Neuronal stem cell (in vitro differentiated cells): ENCODE data around the gene TMEM45A.

Experiments used
- DNase-seq: peaks from one replicate; pipeline ENCODE4 v3.0.0-alpha.2; 2013; ENCODE audit warnings: low spot score
- H2AFZ ChIP-seq: one replicate; pipeline ENCODE4 v1.6.1; 2013; ENCODE audit warnings: mild to moderate bottlenecking, low read length, inconsistent platforms
- H2AK5ac ChIP-seq: 2 replicates; pipeline ENCODE4 v1.6.1; 2013; ENCODE audit warnings: low read depth, mild to moderate bottlenecking, inconsistent platforms, low read length, moderate library complexity, mixed read lengths
- H2BK120ac ChIP-seq: 2 replicates; pipeline ENCODE4 v1.6.1; 2013; ENCODE audit warnings: low read depth, mild to moderate bottlenecking, inconsistent platforms, low read length, moderate library complexity, mixed read lengths
- H2BK12ac ChIP-seq: one replicate; pipeline ENCODE4 v1.6.1; 2013; ENCODE audit warnings: low read length, inconsistent platforms
- H2BK15ac ChIP-seq: 2 replicates; pipeline ENCODE4 v1.6.1; 2013; ENCODE audit warnings: mild to moderate bottlenecking, low read length, inconsistent platforms, mixed read lengths
- H2BK5ac ChIP-seq: one replicate; pipeline ENCODE4 v1.6.1; 2013; ENCODE audit warnings: inconsistent platforms, mild to moderate bottlenecking, low read length, moderate library complexity
- H3K14ac ChIP-seq: one replicate; pipeline ENCODE4 v1.6.1; 2013; ENCODE audit warnings: low read length, inconsistent platforms
- H3K18ac ChIP-seq: 2 replicates; pipeline ENCODE4 v1.6.1; 2013; ENCODE audit warnings: low read length, inconsistent platforms
- H3K23ac ChIP-seq: 2 replicates; pipeline ENCODE4 v1.6.1; 2013; ENCODE audit warnings: low read depth, mild to moderate bottlenecking, mixed read lengths, low read length, inconsistent platforms; ENCODE audit not compliant: poor library complexity
- H3K27ac ChIP-seq: replicated peaks from 3 replicates; pipeline ENCODE4 v1.5.1; 2013; ENCODE audit warnings: low read length, inconsistent platforms
- H3K27me3 ChIP-seq, 3 experiments: 2 replicates each; pipeline ENCODE4 v1.6.1; 2013; ENCODE audit warnings: low read length in 3 of 3, mild to moderate bottlenecking in 2 of 3, inconsistent platforms in 1 of 3, low read depth in 1 of 3, mixed read lengths in 1 of 3, moderate library complexity in 1 of 3; ENCODE audit not compliant: control insufficient read depth in 3 of 3, insufficient read depth in 3 of 3
- H3K36me3 ChIP-seq, 2 donors: replicated peaks in 1 of 2; 2 replicates each; pipeline ENCODE4 v1.6.1; 2013; ENCODE audit warnings: low read length in 2 of 2; ENCODE audit not compliant: control insufficient read depth in 2 of 2, insufficient read depth in 2 of 2
- H3K4ac ChIP-seq: 2 replicates; pipeline ENCODE4 v1.6.1; 2013; ENCODE audit warnings: inconsistent platforms, mild to moderate bottlenecking, low read length, moderate library complexity
- H3K4me1 ChIP-seq, 2 donors: 1 replicate in 1 of 2; 2 replicates in 1 of 2; pipeline ENCODE4 v1.6.1; 2013; ENCODE audit warnings: low read length in 2 of 2, low read depth in 1 of 2; ENCODE audit not compliant: control insufficient read depth in 2 of 2, insufficient read depth in 1 of 2
- H3K4me2 ChIP-seq: one replicate; pipeline ENCODE4 v1.6.1; 2013; ENCODE audit warnings: mild to moderate bottlenecking, low read length, inconsistent platforms; ENCODE audit not compliant: insufficient read depth, poor library complexity, severe bottlenecking
- H3K4me3 ChIP-seq, 2 donors: 2 replicates each; pipeline ENCODE4 v1.5.1; 2013; ENCODE audit warnings: low read length in 2 of 2, mild to moderate bottlenecking in 2 of 2, inconsistent platforms in 1 of 2, moderate library complexity in 1 of 2
- H3K79me1 ChIP-seq: one replicate; pipeline ENCODE4 v1.6.1; 2013; ENCODE audit warnings: low read depth, mild to moderate bottlenecking, inconsistent platforms, low read length, moderate library complexity
- H3K9ac ChIP-seq: one replicate; pipeline ENCODE4 v1.6.1; 2013; ENCODE audit warnings: mild to moderate bottlenecking, low read depth, low read length, inconsistent platforms; ENCODE audit not compliant: poor library complexity
- H3K9me3 ChIP-seq, 2 donors: replicated peaks in 1 of 2; 2 replicates each; pipeline versions ENCODE3 to v1.6.1; 2013; ENCODE audit warnings: low read length in 2 of 2, mild to moderate bottlenecking in 2 of 2, inconsistent platforms in 1 of 2, low read depth in 1 of 2, mixed read lengths in 1 of 2, moderate library complexity in 1 of 2; ENCODE audit not compliant: control insufficient read depth in 2 of 2, insufficient read depth in 1 of 2
- H4K8ac ChIP-seq: one replicate; pipeline ENCODE4 v1.6.1; 2013; ENCODE audit warnings: low read depth, mild to moderate bottlenecking, inconsistent platforms, low read length, moderate library complexity
- H4K91ac ChIP-seq: one replicate; pipeline ENCODE4 v1.6.1; 2013; ENCODE audit warnings: low read length, low read depth, mild to moderate bottlenecking, inconsistent platforms; ENCODE audit not compliant: poor library complexity
- WGBS, 2 donors: extraction: QIAGEN DNeasy Blood & Tissue Kit; methylation state at CpG; one replicate each; pipeline ENCODE4 v1.1.7; 2013; ENCODE audit warnings: missing lambda C conversion rate in 2 of 2, mixed read lengths in 1 of 2; ENCODE audit not compliant: insufficient read length in 2 of 2, insufficient replicate concordance in 1 of 2; ENCODE audit errors: extremely low coverage in 2 of 2; 5-methylcytosine and 5-hydroxymethylcytosine counted together

TMEM45A gene

DNA sequence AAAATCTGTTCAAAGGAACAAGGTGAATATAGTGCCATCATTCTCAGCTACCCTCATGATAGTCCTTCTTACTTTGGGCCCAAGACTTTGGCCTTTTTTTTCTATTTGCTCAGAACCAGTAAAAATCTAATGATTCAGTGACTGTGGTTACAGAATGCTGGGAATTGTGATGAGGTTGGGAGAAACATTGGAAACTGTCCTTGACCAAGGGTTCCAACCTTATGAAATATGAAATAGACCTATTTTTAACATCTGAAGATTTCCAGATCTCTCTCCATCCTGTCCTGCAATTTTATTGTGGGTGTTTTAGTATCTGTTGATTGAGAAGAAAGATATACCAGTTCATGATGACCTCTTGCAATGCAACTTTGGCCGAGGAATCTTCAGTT, 34.9 kb downstream of the TMEM45A start:
- H4K91ac ChIP-seq, result no peak overlapping the region
- no peak overlapping the region for H3K4me2 ChIP-seq
- H3K4me1 ChIP-seq, result no peaks in the 10 kb centered on the region
- no peak for DNase-seq
- H3K4ac ChIP-seq, result no peak overlapping the region
- no peaks in the 10 kb centered on the region for H3K36me3 ChIP-seq
- no peak overlapping the region for H3K18ac ChIP-seq
- no peak overlapping the region for H2BK12ac ChIP-seq
- H2BK5ac ChIP-seq, result no peak overlapping the region
- H3K9ac ChIP-seq, result no peak overlapping the region
- H3K27me3 ChIP-seq, result peaks cover 0 to 1% (median 0%) of the 10 kb centered on the region in 3 experiments
- WGBS, 2 donors, result no CpG with 5 or more reads among the region's 1 CpG
- H2AK5ac ChIP-seq, result no peak overlapping the region
- H3K23ac ChIP-seq, result no peak overlapping the region
- H3K14ac ChIP-seq, result no peak overlapping the region
- no peak overlapping the region for H2BK120ac ChIP-seq
- no peak overlapping the region for H4K8ac ChIP-seq
- no peak overlapping the region for H2BK15ac ChIP-seq
- no peak overlapping the region for H3K27ac ChIP-seq
- no peaks in the 10 kb centered on the region for H3K79me1 ChIP-seq
- H2AFZ ChIP-seq, result no peak overlapping the region
- H3K9me3 ChIP-seq, result no peaks in the 10 kb centered on the region
- H3K4me3 ChIP-seq, result no peak overlapping the region

DNA sequence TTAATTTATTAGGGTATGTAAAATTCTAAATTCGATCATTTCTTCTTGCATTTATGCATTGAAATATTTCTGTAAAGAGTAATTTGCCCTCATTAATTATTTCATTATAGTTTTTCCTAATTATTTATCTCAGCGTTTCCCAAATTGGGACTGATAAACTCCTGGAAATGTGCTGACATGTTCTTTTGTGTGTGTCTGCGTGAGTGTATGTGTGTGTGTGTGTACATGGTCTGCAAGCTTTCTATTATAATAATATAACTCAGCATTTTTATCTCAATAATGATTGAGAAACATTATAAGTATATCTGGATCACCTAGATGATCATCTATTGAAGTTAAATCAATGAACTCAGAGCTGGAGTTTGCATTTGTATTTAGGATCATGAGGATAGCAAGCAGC, 38.7 kb downstream of the TMEM45A start:
- no peak overlapping the region for H3K27ac ChIP-seq
- H2BK120ac ChIP-seq, result no peak overlapping the region
- no CpG with 5 or more reads among the region's 3 CpGs for WGBS, 2 donors

DNA sequence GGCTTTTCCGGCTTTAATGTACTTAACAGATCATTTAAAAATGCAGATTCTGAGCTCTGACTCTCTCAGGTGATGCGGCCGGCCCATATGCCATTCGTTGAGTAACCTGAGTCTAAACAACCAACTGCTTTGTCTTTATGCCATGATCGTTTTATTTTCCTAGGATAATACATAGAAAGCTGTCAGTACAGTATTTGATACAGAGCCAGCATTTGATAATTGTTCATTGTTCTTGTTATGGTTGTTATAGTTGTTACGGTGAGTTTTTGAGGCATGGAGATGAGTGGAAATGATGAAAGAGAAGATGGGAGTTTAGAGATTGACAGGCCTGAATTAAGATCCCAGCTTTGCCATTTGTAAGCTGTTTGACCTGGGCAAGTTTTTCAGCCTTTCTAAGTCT, 40.0 kb downstream of the TMEM45A start:
- H3K23ac ChIP-seq, result no peak overlapping the region
- H4K91ac ChIP-seq, result no peak overlapping the region
- H3K4me1 ChIP-seq, result no peaks in the 10 kb centered on the region
- H2BK120ac ChIP-seq, result no peak overlapping the region
- H3K14ac ChIP-seq, result no peak overlapping the region
- H3K18ac ChIP-seq, result no peak overlapping the region
- H2BK12ac ChIP-seq, result no peak overlapping the region
- no peak overlapping the region for H3K4me2 ChIP-seq
- H3K36me3 ChIP-seq, result no peaks in the 10 kb centered on the region
- no peak overlapping the region for H2BK5ac ChIP-seq
- no peak overlapping the region for H2BK15ac ChIP-seq
- DNase-seq, result no peak
- H3K27ac ChIP-seq, result no peak overlapping the region
- H3K4me3 ChIP-seq, result no peak overlapping the region
- 100% methylated on average over 1 of the region's 6 CpGs for WGBS, 2 donors
- no peaks in the 10 kb centered on the region for H3K9me3 ChIP-seq
- peaks cover 0 to 1% (median 0%) of the 10 kb centered on the region in 3 experiments for H3K27me3 ChIP-seq
- no peak overlapping the region for H3K4ac ChIP-seq
- no peak overlapping the region for H4K8ac ChIP-seq
- H2AFZ ChIP-seq, result no peak overlapping the region
- H3K9ac ChIP-seq, result no peak overlapping the region
- H3K79me1 ChIP-seq, result no peaks in the 10 kb centered on the region
- no peak overlapping the region for H2AK5ac ChIP-seq

More for the DNA sequence above, 38.7 kb downstream of the TMEM45A start:
- no peak overlapping the region for H3K4me3 ChIP-seq
- DNase-seq, result no peak
- no peaks in the 10 kb centered on the region for H3K36me3 ChIP-seq
- H3K79me1 ChIP-seq, result no peaks in the 10 kb centered on the region
- H3K4ac ChIP-seq, result no peak overlapping the region
- no peak overlapping the region for H3K4me2 ChIP-seq
- H3K14ac ChIP-seq, result no peak overlapping the region
- no peak overlapping the region for H4K91ac ChIP-seq
- no peak overlapping the region for H3K23ac ChIP-seq
- H2AK5ac ChIP-seq, result no peak overlapping the region
- no peak overlapping the region for H2BK12ac ChIP-seq
- H3K18ac ChIP-seq, result no peak overlapping the region
- H2AFZ ChIP-seq, result no peak overlapping the region
- no peak overlapping the region for H3K9ac ChIP-seq
- peaks cover 0 to 1% (median 0%) of the 10 kb centered on the region in 3 experiments for H3K27me3 ChIP-seq
- no peaks in the 10 kb centered on the region for H3K9me3 ChIP-seq
- no peak overlapping the region for H4K8ac ChIP-seq
- H3K4me1 ChIP-seq, result no peaks in the 10 kb centered on the region
- H2BK15ac ChIP-seq, result no peak overlapping the region
- no peak overlapping the region for H2BK5ac ChIP-seq

DNA sequence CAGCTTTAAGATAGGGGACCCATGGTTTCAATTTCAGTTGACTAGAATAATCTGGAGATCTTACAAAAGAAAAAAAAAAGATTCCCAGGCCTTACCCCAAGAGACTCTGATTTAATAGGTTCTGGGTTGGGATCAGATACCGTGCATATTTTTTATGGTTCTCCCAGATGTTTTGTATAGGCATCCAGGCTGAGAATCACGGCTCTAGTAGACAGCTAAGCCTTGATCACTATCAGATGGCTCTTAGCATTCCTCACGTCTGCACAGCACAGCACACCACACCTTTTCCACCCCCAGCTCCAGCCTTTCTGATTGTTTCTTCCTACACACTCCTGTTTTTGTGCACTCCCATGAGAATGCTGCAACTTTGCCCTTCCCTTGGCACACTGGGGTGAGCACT, 40.8 kb downstream of the TMEM45A start:
- no CpG with 5 or more reads among the region's 3 CpGs for WGBS, 2 donors
- no peak overlapping the region for H2BK120ac ChIP-seq
- no peak overlapping the region for H4K8ac ChIP-seq
- H3K14ac ChIP-seq, result no peak overlapping the region
- H3K18ac ChIP-seq, result no peak overlapping the region
- no peak overlapping the region for H2BK15ac ChIP-seq
- no peak overlapping the region for H2AFZ ChIP-seq
- no peak overlapping the region for H3K4me2 ChIP-seq
- H3K27me3 ChIP-seq, result peaks cover 0 to 1% (median 0%) of the 10 kb centered on the region in 3 experiments
- no peak for DNase-seq
- H3K4me3 ChIP-seq, result no peak overlapping the region
- H3K27ac ChIP-seq, result no peak overlapping the region
- H3K23ac ChIP-seq, result no peak overlapping the region
- no peak overlapping the region for H2BK5ac ChIP-seq
- no peaks in the 10 kb centered on the region for H3K9me3 ChIP-seq
- H3K79me1 ChIP-seq, result no peaks in the 10 kb centered on the region
- no peak overlapping the region for H4K91ac ChIP-seq
- H2AK5ac ChIP-seq, result no peak overlapping the region
- H3K36me3 ChIP-seq, result no peaks in the 10 kb centered on the region
- no peaks in the 10 kb centered on the region for H3K4me1 ChIP-seq
- no peak overlapping the region for H3K4ac ChIP-seq
- H2BK12ac ChIP-seq, result no peak overlapping the region
- no peak overlapping the region for H3K9ac ChIP-seq
